Measurements from ENCODE around the gene SMG5. TPM values are rescaled to one million over a fixed set of nuclear protein-coding genes. Genes with fewer than 3 reads are reported as not detected.

SMG5 gene
- total and polyA plus RNA-seq, 2 experiments from 2014 or later, result 25.9 to 118 TPM

DNA sequence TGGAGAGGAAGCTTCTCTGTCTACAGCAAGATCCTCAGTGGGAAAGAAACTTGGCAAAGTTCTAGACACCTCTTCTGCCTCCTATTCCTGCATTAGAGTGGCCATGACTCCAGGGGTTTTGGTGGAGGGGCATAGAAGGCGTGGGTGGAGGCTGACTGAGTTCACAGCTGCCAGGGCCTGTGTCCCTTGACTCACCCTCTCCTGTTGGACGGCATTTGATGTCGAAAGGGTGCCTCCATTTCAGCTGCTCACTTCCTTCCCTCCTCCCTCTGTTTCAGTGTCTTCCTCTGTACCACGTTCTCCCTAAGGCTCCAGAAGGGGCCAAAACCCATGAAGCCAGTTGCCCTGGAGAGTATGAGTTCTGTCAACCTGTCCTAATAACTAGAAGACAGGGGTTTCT is 2.1 kb upstream of the SMG5 start:
- no peak overlapping the region for H3K4me2 ChIP-seq
- H3K4me3 Mint-ChIP-seq, result no peak overlapping the region; the same call in 2 of the 3 replicates
- H3K4me3 ChIP-seq, result no peak overlapping the region

More for the DNA sequence above, 2.1 kb upstream of the SMG5 start:
- H4K20me1 ChIP-seq (replicated peaks; ENCODE audit: insufficient read depth), result peaks cover 20% of the 10 kb centered on the region
- no peaks in the 10 kb centered on the region; the same call in 1 of the 3 replicates for H3K36me3 Mint-ChIP-seq (ENCODE audit: low read depth)
- no peaks in the 10 kb centered on the region for H3K9me2 ChIP-seq (ENCODE audit: insufficient read depth)
- H3K27ac ChIP-seq (ENCODE audit: low read depth), result no peak overlapping the region
- H3K4me1 Mint-ChIP-seq, result peaks cover 19% of the 10 kb centered on the region
- H2AFZ ChIP-seq, result no peak overlapping the region
- H3K36me3 ChIP-seq (ENCODE audit: insufficient read depth), result 0 out of 2 replicates have a peak, but pooled peaks cover 2% of the 10 kb centered on the region
- no peaks in the 10 kb centered on the region for H3K27me3 ChIP-seq (ENCODE audit: insufficient read depth)
- TF ChIP-seq EZH2phosphoT487 (IDR thresholded peaks at IDR 0.05; ENCODE audit: unreplicated experiment), result no peak
- no peak for TF ChIP-seq STAT1 (IDR thresholded peaks at IDR 0.05; ENCODE audit: unreplicated experiment)
- TF ChIP-seq, protein P1, sequence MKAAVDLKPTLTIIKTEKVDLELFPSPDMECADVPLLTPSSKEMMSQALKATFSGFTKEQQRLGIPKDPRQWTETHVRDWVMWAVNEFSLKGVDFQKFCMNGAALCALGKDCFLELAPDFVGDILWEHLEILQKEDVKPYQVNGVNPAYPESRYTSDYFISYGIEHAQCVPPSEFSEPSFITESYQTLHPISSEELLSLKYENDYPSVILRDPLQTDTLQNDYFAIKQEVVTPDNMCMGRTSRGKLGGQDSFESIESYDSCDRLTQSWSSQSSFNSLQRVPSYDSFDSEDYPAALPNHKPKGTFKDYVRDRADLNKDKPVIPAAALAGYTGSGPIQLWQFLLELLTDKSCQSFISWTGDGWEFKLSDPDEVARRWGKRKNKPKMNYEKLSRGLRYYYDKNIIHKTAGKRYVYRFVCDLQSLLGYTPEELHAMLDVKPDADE (IDR thresholded peaks at IDR 0.05), result no peak
- TF ChIP-seq ZNF331 (CRISPR knock-in tag; IDR thresholded peaks at IDR 0.05; ENCODE audit: low read depth), result no peak
- TF ChIP-seq POLR2AphosphoS5 (IDR thresholded peaks at IDR 0.05; ENCODE audit: low read depth), result no peak
- no peak for TF ChIP-seq ZNF114 (CRISPR knock-in tag; IDR thresholded peaks at IDR 0.05)
- TF ChIP-seq, protein P2, sequence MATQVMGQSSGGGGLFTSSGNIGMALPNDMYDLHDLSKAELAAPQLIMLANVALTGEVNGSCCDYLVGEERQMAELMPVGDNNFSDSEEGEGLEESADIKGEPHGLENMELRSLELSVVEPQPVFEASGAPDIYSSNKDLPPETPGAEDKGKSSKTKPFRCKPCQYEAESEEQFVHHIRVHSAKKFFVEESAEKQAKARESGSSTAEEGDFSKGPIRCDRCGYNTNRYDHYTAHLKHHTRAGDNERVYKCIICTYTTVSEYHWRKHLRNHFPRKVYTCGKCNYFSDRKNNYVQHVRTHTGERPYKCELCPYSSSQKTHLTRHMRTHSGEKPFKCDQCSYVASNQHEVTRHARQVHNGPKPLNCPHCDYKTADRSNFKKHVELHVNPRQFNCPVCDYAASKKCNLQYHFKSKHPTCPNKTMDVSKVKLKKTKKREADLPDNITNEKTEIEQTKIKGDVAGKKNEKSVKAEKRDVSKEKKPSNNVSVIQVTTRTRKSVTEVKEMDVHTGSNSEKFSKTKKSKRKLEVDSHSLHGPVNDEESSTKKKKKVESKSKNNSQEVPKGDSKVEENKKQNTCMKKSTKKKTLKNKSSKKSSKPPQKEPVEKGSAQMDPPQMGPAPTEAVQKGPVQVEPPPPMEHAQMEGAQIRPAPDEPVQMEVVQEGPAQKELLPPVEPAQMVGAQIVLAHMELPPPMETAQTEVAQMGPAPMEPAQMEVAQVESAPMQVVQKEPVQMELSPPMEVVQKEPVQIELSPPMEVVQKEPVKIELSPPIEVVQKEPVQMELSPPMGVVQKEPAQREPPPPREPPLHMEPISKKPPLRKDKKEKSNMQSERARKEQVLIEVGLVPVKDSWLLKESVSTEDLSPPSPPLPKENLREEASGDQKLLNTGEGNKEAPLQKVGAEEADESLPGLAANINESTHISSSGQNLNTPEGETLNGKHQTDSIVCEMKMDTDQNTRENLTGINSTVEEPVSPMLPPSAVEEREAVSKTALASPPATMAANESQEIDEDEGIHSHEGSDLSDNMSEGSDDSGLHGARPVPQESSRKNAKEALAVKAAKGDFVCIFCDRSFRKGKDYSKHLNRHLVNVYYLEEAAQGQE (IDR thresholded peaks at IDR 0.05; ENCODE audit: unreplicated experiment), result no peak
- TF ChIP-seq CREB1 (CRISPR knock-in tag; IDR thresholded peaks at IDR 0.05; ENCODE audit: low read depth), result no peak
- TF ChIP-seq JUNB (IDR thresholded peaks at IDR 0.05; ENCODE audit: unreplicated experiment), result no peak
- TF ChIP-seq, protein P3, sequence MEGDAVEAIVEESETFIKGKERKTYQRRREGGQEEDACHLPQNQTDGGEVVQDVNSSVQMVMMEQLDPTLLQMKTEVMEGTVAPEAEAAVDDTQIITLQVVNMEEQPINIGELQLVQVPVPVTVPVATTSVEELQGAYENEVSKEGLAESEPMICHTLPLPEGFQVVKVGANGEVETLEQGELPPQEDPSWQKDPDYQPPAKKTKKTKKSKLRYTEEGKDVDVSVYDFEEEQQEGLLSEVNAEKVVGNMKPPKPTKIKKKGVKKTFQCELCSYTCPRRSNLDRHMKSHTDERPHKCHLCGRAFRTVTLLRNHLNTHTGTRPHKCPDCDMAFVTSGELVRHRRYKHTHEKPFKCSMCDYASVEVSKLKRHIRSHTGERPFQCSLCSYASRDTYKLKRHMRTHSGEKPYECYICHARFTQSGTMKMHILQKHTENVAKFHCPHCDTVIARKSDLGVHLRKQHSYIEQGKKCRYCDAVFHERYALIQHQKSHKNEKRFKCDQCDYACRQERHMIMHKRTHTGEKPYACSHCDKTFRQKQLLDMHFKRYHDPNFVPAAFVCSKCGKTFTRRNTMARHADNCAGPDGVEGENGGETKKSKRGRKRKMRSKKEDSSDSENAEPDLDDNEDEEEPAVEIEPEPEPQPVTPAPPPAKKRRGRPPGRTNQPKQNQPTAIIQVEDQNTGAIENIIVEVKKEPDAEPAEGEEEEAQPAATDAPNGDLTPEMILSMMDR (conservative IDR thresholded peaks at IDR 0.05; ENCODE audit: low read depth in 2 of 2), result no peak
- no peak for TF ChIP-seq NANOG (IDR thresholded peaks at IDR 0.05; ENCODE audit: borderline replicate concordance)
- TF ChIP-seq, protein P4, sequence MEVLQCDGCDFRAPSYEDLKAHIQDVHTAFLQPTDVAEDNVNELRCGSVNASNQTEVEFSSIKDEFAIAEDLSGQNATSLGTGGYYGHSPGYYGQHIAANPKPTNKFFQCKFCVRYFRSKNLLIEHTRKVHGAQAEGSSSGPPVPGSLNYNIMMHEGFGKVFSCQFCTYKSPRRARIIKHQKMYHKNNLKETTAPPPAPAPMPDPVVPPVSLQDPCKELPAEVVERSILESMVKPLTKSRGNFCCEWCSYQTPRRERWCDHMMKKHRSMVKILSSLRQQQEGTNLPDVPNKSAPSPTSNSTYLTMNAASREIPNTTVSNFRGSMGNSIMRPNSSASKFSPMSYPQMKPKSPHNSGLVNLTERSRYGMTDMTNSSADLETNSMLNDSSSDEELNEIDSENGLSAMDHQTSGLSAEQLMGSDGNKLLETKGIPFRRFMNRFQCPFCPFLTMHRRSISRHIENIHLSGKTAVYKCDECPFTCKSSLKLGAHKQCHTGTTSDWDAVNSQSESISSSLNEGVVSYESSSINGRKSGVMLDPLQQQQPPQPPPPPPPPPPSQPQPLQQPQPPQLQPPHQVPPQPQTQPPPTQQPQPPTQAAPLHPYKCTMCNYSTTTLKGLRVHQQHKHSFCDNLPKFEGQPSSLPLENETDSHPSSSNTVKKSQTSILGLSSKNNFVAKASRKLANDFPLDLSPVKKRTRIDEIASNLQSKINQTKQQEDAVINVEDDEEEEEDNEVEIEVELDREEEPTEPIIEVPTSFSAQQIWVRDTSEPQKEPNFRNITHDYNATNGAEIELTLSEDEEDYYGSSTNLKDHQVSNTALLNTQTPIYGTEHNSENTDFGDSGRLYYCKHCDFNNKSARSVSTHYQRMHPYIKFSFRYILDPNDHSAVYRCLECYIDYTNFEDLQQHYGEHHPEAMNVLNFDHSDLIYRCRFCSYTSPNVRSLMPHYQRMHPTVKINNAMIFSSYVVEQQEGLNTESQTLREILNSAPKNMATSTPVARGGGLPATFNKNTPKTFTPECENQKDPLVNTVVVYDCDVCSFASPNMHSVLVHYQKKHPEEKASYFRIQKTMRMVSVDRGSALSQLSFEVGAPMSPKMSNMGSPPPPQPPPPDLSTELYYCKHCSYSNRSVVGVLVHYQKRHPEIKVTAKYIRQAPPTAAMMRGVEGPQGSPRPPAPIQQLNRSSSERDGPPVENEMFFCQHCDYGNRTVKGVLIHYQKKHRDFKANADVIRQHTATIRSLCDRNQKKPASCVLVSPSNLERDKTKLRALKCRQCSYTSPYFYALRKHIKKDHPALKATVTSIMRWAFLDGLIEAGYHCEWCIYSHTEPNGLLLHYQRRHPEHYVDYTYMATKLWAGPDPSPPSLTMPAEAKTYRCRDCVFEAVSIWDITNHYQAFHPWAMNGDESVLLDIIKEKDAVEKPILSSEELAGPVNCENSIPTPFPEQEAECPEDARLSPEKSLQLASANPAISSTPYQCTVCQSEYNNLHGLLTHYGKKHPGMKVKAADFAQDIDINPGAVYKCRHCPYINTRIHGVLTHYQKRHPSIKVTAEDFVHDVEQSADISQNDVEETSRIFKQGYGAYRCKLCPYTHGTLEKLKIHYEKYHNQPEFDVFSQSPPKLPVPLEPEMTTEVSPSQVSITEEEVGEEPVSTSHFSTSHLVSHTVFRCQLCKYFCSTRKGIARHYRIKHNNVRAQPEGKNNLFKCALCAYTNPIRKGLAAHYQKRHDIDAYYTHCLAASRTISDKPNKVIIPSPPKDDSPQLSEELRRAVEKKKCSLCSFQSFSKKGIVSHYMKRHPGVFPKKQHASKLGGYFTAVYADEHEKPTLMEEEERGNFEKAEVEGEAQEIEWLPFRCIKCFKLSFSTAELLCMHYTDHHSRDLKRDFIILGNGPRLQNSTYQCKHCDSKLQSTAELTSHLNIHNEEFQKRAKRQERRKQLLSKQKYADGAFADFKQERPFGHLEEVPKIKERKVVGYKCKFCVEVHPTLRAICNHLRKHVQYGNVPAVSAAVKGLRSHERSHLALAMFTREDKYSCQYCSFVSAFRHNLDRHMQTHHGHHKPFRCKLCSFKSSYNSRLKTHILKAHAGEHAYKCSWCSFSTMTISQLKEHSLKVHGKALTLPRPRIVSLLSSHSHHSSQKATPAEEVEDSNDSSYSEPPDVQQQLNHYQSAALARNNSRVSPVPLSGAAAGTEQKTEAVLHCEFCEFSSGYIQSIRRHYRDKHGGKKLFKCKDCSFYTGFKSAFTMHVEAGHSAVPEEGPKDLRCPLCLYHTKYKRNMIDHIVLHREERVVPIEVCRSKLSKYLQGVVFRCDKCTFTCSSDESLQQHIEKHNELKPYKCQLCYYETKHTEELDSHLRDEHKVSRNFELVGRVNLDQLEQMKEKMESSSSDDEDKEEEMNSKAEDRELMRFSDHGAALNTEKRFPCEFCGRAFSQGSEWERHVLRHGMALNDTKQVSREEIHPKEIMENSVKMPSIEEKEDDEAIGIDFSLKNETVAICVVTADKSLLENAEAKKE (CRISPR knock-in tag; IDR thresholded peaks at IDR 0.05), result no peak
- TF ChIP-seq EZH2 (IDR thresholded peaks at IDR 0.05; ENCODE audit: low read depth, unreplicated experiment), result no peak
- ATAC-seq (no peak), DNase-seq (ENCODE audit: low spot score) (no peak)
- peaks cover 16% of the 10 kb centered on the region for H3K4me1 ChIP-seq (ENCODE audit: insufficient read depth)
- H3K79me2 ChIP-seq (replicated peaks; ENCODE audit: insufficient read depth), result peaks cover 25% of the 10 kb centered on the region
- no peak overlapping the region for H3K27ac Mint-ChIP-seq
- peaks cover 12% of the 10 kb centered on the region; the same call in 1 of the 2 replicates for H3F3A ChIP-seq (replicated peaks; ENCODE audit: low read depth)
- H3K9me3 Mint-ChIP-seq, result no peaks in the 10 kb centered on the region
- H3K27me3 Mint-ChIP-seq (ENCODE audit: insufficient read depth, low read depth, poor library complexity), result peaks cover 9% of the 10 kb centered on the region

Measured in GM23338 (cell line).